Sciatic nerve (tissue), 2 donors: ENCODE results near the gene WDR46. TPM values are rescaled to one million over a fixed set of nuclear protein-coding genes. Genes with fewer than 3 reads are reported as not detected.
A peak's percentile ranks its signal among the peaks of the same experiment; 100 is the strongest.
"Not testable (repeated sequence)": the region's sequence is repeated elsewhere in the genome, so short reads cannot be mapped to it uniquely, and the experiment has no call there.

Source experiments
- ATAC-seq: fragments of 200-7000 bp; cut with Tn5 transposase; one replicate; pipeline ENCODE4 v1.9.1; 2020; ENCODE audit warnings: mild to moderate bottlenecking, moderate library complexity
- DNase-seq: peaks from one replicate; pipeline ENCODE4 v3.0.0-alpha.2; 2020; ENCODE audit warnings: low spot score
- intact Hi-C: fragments of 100-400 bp; cut with DNase I; formaldehyde crosslinking; loops from one replicate; pipeline ENCODE4 v1.14.2; 2022
- total RNA-seq: library from RNA; stranded (reverse); fragmentation: NEBNext Ultra II Directional; extraction: Animal tissue kit (Norgen Biotek cat#: 25700); gene quantifications from one replicate; pipeline ENCODE4 v1.2.1, GENCODE V29; 2021
- donor health status: DM: no; HTN: no; CAD: no.
- donor health status: DM: no; HTN: no; CAD: no.

The WDR46 gene
- total RNA-seq, 1 donor from 2014 or later = 32.4 TPM

GRCh38 chr6:33294086-33294823 lies 5.2 kb upstream of the WDR46 start:
- DNase-seq = no peak
- no peak for ATAC-seq
- intact Hi-C loops = no loop called here

- ATAC-seq (no peak), DNase-seq (no peak)
- intact Hi-C loops = no loop called here
These were observed 4.1 kb upstream of the WDR46 start for GRCh38 chr6:33292996-33293682.

GRCh38 chr6:33290459-33290858 lies 1.4 kb upstream of the WDR46 start:
- DNase-seq = no peak
- no peak for ATAC-seq
- intact Hi-C loops = no loop called here

GRCh38 chr6:33289784-33290315 lies 811 bp upstream of the WDR46 start:
- ATAC-seq = no peak
- intact Hi-C loops = no loop called here
- no peak for DNase-seq

- intact Hi-C loops = no loop called here
- no peak for DNase-seq
- no peak for ATAC-seq
These were observed 708 bp downstream of the WDR46 start for GRCh38 chr6:33288141-33288920.

GRCh38 chr6:33286946-33287914 lies 1.8 kb downstream of the WDR46 start:
- ATAC-seq (no peak), DNase-seq (no peak)
- intact Hi-C loops = no loop called here

- ATAC-seq, DNase-seq, intact Hi-C loops: not testable (repeated sequence)
These were observed 3.8 kb downstream of the WDR46 start for GRCh38 chr6:33285214-33285613.

GRCh38 chr6:33280539-33280938 lies 8.5 kb downstream of the WDR46 start:
- ATAC-seq (no peak), DNase-seq (no peak)
- intact Hi-C loops = no loop called here

DNA sequence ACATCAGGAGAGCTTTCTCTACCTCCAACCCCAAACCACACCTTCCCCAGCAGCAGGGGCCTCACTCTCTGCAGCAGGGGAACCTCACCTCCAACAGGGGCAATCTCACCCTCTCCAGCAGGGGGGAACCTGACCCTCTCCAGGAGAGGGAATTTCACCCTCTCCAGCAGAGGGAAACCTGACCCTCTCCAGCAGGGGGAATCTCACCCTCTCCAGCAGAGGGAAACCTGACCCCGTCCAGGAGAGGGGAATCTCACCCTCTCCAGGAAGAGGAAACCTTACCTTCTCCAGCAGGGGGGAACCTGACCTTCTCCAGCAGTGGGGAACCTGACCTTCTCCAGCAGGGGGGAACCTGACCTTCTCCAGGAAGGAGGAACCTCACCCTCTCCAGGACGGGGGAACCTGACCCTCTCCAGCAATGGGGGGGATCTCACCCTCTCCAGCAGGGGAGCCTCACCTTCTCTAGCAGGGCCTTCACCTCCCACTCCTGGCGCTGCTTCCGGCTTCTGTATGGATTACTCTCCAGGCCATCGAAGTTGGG lies 9.0 kb downstream of the WDR46 start:
- intact Hi-C loops = no loop called here
- ATAC-seq (no peak), DNase-seq (no peak)

- intact Hi-C loops = no loop called here
- ATAC-seq (no peak), DNase-seq (no peak)
These were observed 9.8 kb downstream of the WDR46 start for GRCh38 chr6:33279257-33279695.

GRCh38 chr6:33278810-33279209 lies 10.2 kb downstream of the WDR46 start:
- DNase-seq (no peak), ATAC-seq (no peak)
- intact Hi-C loops = no loop called here

GRCh38 chr6:33278392-33278741 lies 10.7 kb downstream of the WDR46 start:
- ATAC-seq = no peak
- DNase-seq = no peak
- intact Hi-C loops = no loop called here

DNA sequence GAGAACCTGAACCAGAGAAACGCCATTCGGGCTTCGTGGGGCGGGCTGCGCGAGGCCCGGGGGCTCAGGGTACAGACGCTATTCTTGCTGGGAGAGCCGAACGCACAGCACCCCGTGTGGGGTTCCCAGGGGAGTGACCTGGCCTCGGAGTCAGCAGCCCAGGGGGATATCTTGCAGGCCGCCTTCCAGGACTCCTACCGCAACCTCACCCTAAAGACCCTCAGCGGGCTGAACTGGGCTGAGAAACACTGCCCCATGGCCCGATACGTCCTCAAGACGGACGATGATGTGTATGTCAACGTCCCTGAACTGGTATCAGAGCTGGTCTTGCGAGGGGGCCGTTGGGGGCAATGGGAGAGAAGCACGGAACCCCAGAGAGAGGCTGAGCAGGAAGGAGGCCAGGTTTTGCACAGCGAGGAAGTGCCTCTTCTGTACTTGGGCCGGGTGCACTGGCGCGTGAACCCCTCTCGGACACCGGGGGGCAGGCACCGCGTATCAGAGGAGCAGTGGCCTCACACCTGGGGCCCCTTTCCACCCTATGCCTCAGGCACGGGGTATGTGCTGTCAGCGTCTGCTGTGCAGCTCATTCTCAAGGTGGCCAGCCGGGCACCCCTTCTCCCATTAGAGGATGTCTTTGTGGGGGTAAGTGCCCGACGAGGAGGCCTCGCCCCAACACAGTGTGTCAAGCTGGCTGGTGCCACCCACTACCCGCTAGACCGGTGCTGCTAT lies 11.2 kb downstream of the WDR46 start:
- DNase-seq (peak; percentile 60), ATAC-seq (peak; percentile 33)
- intact Hi-C loops = no loop called here

DNA sequence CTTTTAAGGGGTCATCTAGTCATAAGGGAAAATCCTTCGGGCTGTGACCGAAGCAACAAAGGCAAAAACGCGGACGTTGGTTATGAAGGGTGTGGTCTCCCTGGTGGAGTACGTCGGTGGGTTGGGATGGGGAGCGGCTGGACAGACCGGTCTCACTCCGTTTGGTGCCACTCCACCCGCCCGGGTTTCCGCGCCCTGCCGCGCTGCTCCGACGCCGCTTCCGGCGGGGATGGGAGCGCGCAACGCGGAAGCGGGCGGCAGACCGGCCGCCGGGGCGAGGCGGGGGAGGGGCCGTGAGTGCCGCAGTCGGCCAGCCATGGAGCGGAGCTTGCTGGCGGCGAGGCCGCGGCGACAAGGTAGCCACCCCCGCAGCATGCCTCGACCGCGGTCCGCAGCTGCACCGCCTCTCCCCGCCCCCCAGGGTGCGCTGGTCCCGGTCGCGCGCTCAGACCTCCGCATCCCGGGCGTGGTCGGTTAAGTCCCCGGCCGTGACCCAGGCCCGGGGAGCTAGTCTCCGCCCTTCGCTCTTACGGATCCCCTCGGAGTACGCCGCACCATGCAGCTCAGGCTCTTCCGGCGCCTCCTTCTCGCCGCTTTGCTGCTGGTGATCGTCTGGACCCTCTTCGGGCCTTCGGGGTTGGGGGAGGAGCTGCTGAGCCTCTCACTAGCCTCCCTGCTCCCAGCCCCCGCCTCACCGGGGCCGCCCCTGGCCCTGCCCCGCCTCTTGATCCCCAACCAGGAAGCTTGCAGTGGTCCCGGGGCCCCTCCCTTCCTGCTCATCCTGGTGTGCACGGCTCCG lies 12.0 kb downstream of the WDR46 start, which contains the start of gene B3GALT4:
Gene B3GALT4 (plus strand): TSS at position 260 of the 799 bp plus-strand sequence. CDS start 297 bp downstream, at position 557.
- intact Hi-C loops = no loop called here

DNA sequence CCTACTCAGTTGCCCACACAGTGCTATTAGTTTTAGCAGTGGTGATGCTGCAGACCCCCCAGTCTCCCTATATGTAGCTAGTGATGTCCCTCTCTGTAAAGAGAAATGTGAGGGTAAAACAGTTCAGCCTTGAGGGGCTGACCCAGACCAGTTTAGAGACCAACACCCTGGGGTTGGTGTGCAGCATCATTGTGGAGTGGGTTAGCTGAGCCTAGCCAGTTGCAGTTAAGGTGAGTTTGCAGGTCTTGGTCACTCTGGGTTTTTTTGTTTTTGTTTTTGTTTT lies 12.5 kb downstream of the WDR46 start:
- intact Hi-C loops = no loop called here
- ATAC-seq (no peak), DNase-seq (no peak)

More for the DNA sequence above, 12.0 kb downstream of the WDR46 start, which contains the start of gene B3GALT4:
- ATAC-seq (peak; percentile 79), DNase-seq (peak; percentile 81)

- intact Hi-C loops, ATAC-seq, DNase-seq: not testable (repeated sequence)
These were observed 13.1 kb downstream of the WDR46 start for GRCh38 chr6:33275795-33276580.
